Upper lobe of left lung (tissue), 4 donors: ENCODE data around the gene PCBP3.

Experiments used
- EP300 ChIP-seq, 4 donors: sonication (generic); formaldehyde crosslinking; IDR thresholded peaks; one replicate each; pipeline ENCODE4 v1.5.1; 2017; ENCODE audit warnings: antibody characterized with exemption in 4 of 4, control low read depth in 2 of 4
- POLR2AphosphoS5 ChIP-seq, 2 donors: sonication (generic); formaldehyde crosslinking; IDR thresholded peaks; one replicate each; pipeline ENCODE4 v1.5.1; 2017; ENCODE audit warnings: antibody characterized with exemption in 2 of 2
- TF ChIP-seq, protein P1 (sequence below), 6 experiments: fragments of 450-650 bp in 4 of 6; fragments of 200-600 bp in 2 of 6; sonication (generic) in 2 of 6; IDR thresholded peaks; one replicate each; pipeline ENCODE4 v1.5.1; 2016 to 2019; ENCODE audit warnings: antibody characterized with exemption in 6 of 6

DNA sequence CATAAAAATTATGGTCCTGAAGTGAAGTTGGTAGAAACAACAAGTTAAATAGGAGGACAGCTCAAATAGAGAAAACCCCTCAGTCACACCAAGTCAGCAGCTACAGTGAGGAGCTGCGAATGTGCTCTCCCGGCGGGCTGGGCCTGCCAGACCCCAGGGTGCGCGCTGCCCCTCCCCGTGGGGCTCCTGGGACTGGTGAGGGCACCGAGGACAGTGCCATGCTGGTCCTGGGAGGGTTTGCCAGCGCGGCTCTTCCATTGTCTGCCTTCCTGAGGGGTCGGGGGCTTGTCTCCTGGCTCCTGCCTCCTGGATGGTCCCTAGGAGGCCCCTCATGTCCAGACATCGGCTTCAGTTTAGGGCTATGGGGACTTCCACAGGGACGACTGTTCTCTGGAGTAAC, 121.8 kb downstream of the PCBP3 start:
- TF ChIP-seq, protein P1, sequence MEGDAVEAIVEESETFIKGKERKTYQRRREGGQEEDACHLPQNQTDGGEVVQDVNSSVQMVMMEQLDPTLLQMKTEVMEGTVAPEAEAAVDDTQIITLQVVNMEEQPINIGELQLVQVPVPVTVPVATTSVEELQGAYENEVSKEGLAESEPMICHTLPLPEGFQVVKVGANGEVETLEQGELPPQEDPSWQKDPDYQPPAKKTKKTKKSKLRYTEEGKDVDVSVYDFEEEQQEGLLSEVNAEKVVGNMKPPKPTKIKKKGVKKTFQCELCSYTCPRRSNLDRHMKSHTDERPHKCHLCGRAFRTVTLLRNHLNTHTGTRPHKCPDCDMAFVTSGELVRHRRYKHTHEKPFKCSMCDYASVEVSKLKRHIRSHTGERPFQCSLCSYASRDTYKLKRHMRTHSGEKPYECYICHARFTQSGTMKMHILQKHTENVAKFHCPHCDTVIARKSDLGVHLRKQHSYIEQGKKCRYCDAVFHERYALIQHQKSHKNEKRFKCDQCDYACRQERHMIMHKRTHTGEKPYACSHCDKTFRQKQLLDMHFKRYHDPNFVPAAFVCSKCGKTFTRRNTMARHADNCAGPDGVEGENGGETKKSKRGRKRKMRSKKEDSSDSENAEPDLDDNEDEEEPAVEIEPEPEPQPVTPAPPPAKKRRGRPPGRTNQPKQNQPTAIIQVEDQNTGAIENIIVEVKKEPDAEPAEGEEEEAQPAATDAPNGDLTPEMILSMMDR (IDR thresholded peaks at IDR 0.05) = no peak
- TF ChIP-seq EP300 (IDR thresholded peaks at IDR 0.05) = no peak
- TF ChIP-seq POLR2AphosphoS5 (IDR thresholded peaks at IDR 0.05) = no peak
